ENCODE data around the gene TMEM150A.

GRCh38 chr2:85589181-85589580 is 13.3 kb downstream of the TMEM150A start:
- no peak for TF ChIP-seq TAF1 (IDR thresholded peaks at IDR 0.05; ENCODE audit: borderline replicate concordance, insufficient read depth, low read length)
- no peak for TF ChIP-seq REST (IDR thresholded peaks at IDR 0.05; ENCODE audit: insufficient read depth in 1 of 2, low read depth in 2 of 2, low read length in 2 of 2)
- TF ChIP-seq POLR2AphosphoS5 (IDR thresholded peaks at IDR 0.05; ENCODE audit: low read depth, low read length), result no peak
- TF ChIP-seq SIN3A (IDR thresholded peaks at IDR 0.05; ENCODE audit: borderline replicate concordance, insufficient read depth, low read length), result no peak
- no peak for TF ChIP-seq FOXP2 (optimal IDR thresholded peaks at IDR 0.05; ENCODE audit: borderline replicate concordance, extremely low read depth, extremely low read length, insufficient read depth)
